OCI-M2 (cell line): Measurements from ENCODE around the gene SVIL.
"Not testable (repeated sequence)": the region's sequence is repeated elsewhere in the genome, so short reads cannot be mapped to it uniquely, and the experiment has no call there.

Source experiments
- DNase-seq: peaks from one replicate; lab custom pipeline; 2025; ENCODE audit not compliant: unreplicated experiment; lab: John Stamatoyannopoulos, UW

SVIL gene

GRCh38 chr10:29546773-29547313, 87.9 kb downstream of the SVIL start:
- DNase-seq, result no peak

- no peak for DNase-seq
Observed at GRCh38 chr10:29545122-29545521, 89.6 kb downstream of the SVIL start.

GRCh38 chr10:29543715-29544114, 91.1 kb downstream of the SVIL start:
- DNase-seq, result no peak

GRCh38 chr10:29542723-29543122, 92.0 kb downstream of the SVIL start:
- no peak for DNase-seq

GRCh38 chr10:29541422-29542210, 93.2 kb downstream of the SVIL start:
- DNase-seq, result no peak

GRCh38 chr10:29540016-29540415, 94.8 kb downstream of the SVIL start:
- DNase-seq, result no peak

- DNase-seq, result no peak
Observed at GRCh38 chr10:29539412-29539811, 95.4 kb downstream of the SVIL start.

GRCh38 chr10:29537799-29538198, 97.0 kb downstream of the SVIL start:
- no peak for DNase-seq

GRCh38 chr10:29536691-29537090, 98.1 kb downstream of the SVIL start:
- not testable (repeated sequence) for DNase-seq

- DNase-seq, result no peak
Observed at GRCh38 chr10:29535778-29536453, 98.9 kb downstream of the SVIL start.

- DNase-seq, result no peak
Observed at GRCh38 chr10:29535012-29535777, 99.6 kb downstream of the SVIL start.

GRCh38 chr10:29534590-29534989, 100.2 kb downstream of the SVIL start:
- no peak for DNase-seq

GRCh38 chr10:29533696-29534285, 101.0 kb downstream of the SVIL start:
- no peak for DNase-seq

GRCh38 chr10:29533046-29533445, 101.7 kb downstream of the SVIL start:
- DNase-seq, result no peak

- DNase-seq, result no peak
Observed at GRCh38 chr10:29532256-29532878, 102.4 kb downstream of the SVIL start.

GRCh38 chr10:29530112-29530976, 104.4 kb downstream of the SVIL start:
- no peak for DNase-seq

GRCh38 chr10:29529146-29529545, 105.6 kb downstream of the SVIL start:
- no peak for DNase-seq

GRCh38 chr10:29525762-29526161, 109.0 kb downstream of the SVIL start:
- no peak for DNase-seq

- no peak for DNase-seq
Observed at GRCh38 chr10:29524720-29525119, 110.1 kb downstream of the SVIL start.

GRCh38 chr10:29524294-29524693, 110.5 kb downstream of the SVIL start:
- DNase-seq, result no peak
